WTC11 (cell line): ENCODE data around the gene HIBADH. TPM values are rescaled to one million over a fixed set of nuclear protein-coding genes. Genes with fewer than 3 reads are reported as not detected.

Experiments used
- ATAC-seq: fragments of 200-7000 bp; cut with Tn5 transposase; 2 replicates; pipeline ENCODE4 v1.10.0; 2021; ENCODE audit warnings: mild to moderate bottlenecking, moderate library complexity
- CTCF ChIA-PET: fragments of 300-600 bp; sonication (Branson Sonifier 250); formaldehyde crosslinking; loops from one replicate; lab custom pipeline; 2021; ENCODE audit warnings: antibody characterized with exemption; lab: Charles Lee
- POLR2A ChIA-PET: fragments of 350-600 bp; sonication (Branson Sonifier 250); formaldehyde crosslinking; loops from one replicate; lab custom pipeline; 2021; ENCODE audit warnings: antibody characterized with exemption; lab: Charles Lee
- DNase-seq: peaks from one replicate; pipeline ENCODE4 v3.0.0; 2021; ENCODE audit warnings: low spot score
- H3K27ac Mint-ChIP-seq: 2 replicates; pipeline ENCODE4 v1.8.0; 2021; ENCODE audit warnings: mixed read lengths
- H3K27me3 Mint-ChIP-seq: 2 replicates; pipeline ENCODE4 v1.8.0; 2021; ENCODE audit warnings: low read depth, mild to moderate bottlenecking, moderate library complexity, mixed read lengths
- H3K36me3 Mint-ChIP-seq: 2 replicates; pipeline ENCODE4 v1.8.0; 2021; ENCODE audit warnings: mixed read lengths
- H3K4me1 Mint-ChIP-seq: 2 replicates; pipeline ENCODE4 v1.8.0; 2022; ENCODE audit warnings: mixed read lengths
- H3K4me3 Mint-ChIP-seq: 2 replicates; pipeline ENCODE4 v1.8.0; 2021; ENCODE audit warnings: mild to moderate bottlenecking, moderate library complexity, mixed read lengths
- H3K9me3 Mint-ChIP-seq: 2 replicates; pipeline ENCODE4 v1.8.0; 2021; ENCODE audit warnings: mixed read lengths
- ATF1 ChIP-seq: sonication (generic); formaldehyde crosslinking; IDR thresholded peaks from 2 replicates; pipeline ENCODE4 v1.8.1; 2023; ENCODE audit warnings: mild to moderate bottlenecking, moderate library complexity, missing genetic modification reagents
- HMGA2 ChIP-seq: fragments of 250-450 bp; sonication (Bioruptor Pico); IDR thresholded peaks from 2 replicates; pipeline ENCODE4 v1.4.0; 2021; ENCODE audit warnings: mild to moderate bottlenecking, moderate library complexity
- IRF2 ChIP-seq: sonication (generic); formaldehyde crosslinking; IDR thresholded peaks from 2 replicates; pipeline ENCODE4 v1.8.0; 2022; ENCODE audit warnings: low read depth, missing genetic modification reagents, borderline replicate concordance
- KAT7 ChIP-seq: sonication (generic); formaldehyde crosslinking; IDR thresholded peaks from 2 replicates; pipeline ENCODE4 v1.8.1; 2023; ENCODE audit warnings: missing genetic modification reagents, mild to moderate bottlenecking, borderline replicate concordance
- MXD4 ChIP-seq: fragments of 250-450 bp; sonication (Bioruptor Pico); IDR thresholded peaks from 2 replicates; pipeline ENCODE4 v1.8.0; 2021; ENCODE audit warnings: mild to moderate bottlenecking, moderate library complexity, borderline replicate concordance
- TEAD1 ChIP-seq: sonication (generic); formaldehyde crosslinking; IDR thresholded peaks from 2 replicates; pipeline ENCODE4 v1.8.0; 2022; ENCODE audit warnings: mild to moderate bottlenecking, missing genetic modification reagents
- TP53 ChIP-seq: sonication (generic); formaldehyde crosslinking; IDR thresholded peaks from 2 replicates; pipeline ENCODE4 v1.8.1; 2023; ENCODE audit warnings: mild to moderate bottlenecking, missing genetic modification reagents
- total RNA-seq: library from RNA; stranded (reverse); gene quantifications from 3 replicates; pipeline ENCODE4 v1.2.3, GENCODE V29; 2021
- TF ChIP-seq, protein P1 (sequence below): fragments of 250-450 bp; sonication (Bioruptor Pico); IDR thresholded peaks from 2 replicates; pipeline ENCODE4 v1.9.0; 2021; ENCODE audit warnings: moderate library complexity, mild to moderate bottlenecking, inconsistent platforms, borderline replicate concordance
- TF ChIP-seq, protein P2 (sequence below): fragments of 250-450 bp; sonication (Bioruptor Pico); IDR thresholded peaks from 2 replicates; pipeline ENCODE4 v1.8.0; 2021; ENCODE audit warnings: mild to moderate bottlenecking
- TF ChIP-seq, protein P3 (sequence below): sonication (generic); formaldehyde crosslinking; IDR thresholded peaks from 2 replicates; pipeline ENCODE4 v1.8.1; 2022; ENCODE audit warnings: missing genetic modification reagents, borderline replicate concordance
- TF ChIP-seq, protein P4 (sequence below): sonication (generic); formaldehyde crosslinking; IDR thresholded peaks from 2 replicates; pipeline ENCODE4 v1.8.0; 2023; ENCODE audit warnings: missing genetic modification reagents, mild to moderate bottlenecking, borderline replicate concordance
- TF ChIP-seq, protein P5 (sequence below): sonication (generic); formaldehyde crosslinking; IDR thresholded peaks from 2 replicates; pipeline ENCODE4 v1.8.0; 2023; ENCODE audit warnings: mild to moderate bottlenecking, missing genetic modification reagents
- TF ChIP-seq, protein P6 (sequence below): sonication (generic); formaldehyde crosslinking; IDR thresholded peaks from 2 replicates; pipeline ENCODE4 v1.8.1; 2023; ENCODE audit warnings: mild to moderate bottlenecking, missing genetic modification reagents, moderate library complexity

Gene HIBADH
- total RNA-seq, 1 experiment from 2014 or later: 27.9 TPM

DNA sequence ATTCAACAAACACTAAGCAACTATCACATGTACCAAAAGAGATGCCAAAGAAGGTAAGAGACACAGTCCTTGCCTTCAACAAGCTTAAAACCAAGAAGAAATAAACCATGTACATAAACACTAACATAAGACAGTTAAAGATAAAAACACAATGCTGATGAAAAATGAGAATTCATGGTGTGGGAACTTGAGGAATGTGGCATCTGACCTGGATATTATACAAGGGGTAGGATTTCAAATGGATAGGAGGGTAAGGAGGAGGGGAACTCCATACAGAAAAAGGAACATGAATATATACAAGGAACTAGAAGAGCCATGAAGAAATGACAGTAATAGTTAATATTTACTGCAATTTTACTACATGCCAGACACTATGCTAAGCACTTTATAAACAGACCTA is 11.0 kb downstream of the HIBADH start (continued):
- TF ChIP-seq ATF1 (no peak), TP53 (CRISPR knock-in tag) (no peak), TEAD1 (CRISPR knock-in tag) (no peak), IRF2 (no peak), KAT7 (CRISPR knock-in tag) (no peak)
- TF ChIP-seq, protein P1, sequence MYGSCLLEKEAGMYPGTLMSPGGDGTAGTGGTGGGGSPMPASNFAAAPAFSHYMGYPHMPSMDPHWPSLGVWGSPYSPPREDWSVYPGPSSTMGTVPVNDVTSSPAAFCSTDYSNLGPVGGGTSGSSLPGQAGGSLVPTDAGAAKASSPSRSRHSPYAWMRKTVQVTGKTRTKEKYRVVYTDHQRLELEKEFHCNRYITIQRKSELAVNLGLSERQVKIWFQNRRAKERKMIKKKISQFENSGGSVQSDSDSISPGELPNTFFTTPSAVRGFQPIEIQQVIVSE (CRISPR knock-in tag): no peak
- TF ChIP-seq, protein P2, sequence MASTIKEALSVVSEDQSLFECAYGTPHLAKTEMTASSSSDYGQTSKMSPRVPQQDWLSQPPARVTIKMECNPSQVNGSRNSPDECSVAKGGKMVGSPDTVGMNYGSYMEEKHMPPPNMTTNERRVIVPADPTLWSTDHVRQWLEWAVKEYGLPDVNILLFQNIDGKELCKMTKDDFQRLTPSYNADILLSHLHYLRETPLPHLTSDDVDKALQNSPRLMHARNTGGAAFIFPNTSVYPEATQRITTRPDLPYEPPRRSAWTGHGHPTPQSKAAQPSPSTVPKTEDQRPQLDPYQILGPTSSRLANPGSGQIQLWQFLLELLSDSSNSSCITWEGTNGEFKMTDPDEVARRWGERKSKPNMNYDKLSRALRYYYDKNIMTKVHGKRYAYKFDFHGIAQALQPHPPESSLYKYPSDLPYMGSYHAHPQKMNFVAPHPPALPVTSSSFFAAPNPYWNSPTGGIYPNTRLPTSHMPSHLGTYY: no peak
- TF ChIP-seq, protein P3, sequence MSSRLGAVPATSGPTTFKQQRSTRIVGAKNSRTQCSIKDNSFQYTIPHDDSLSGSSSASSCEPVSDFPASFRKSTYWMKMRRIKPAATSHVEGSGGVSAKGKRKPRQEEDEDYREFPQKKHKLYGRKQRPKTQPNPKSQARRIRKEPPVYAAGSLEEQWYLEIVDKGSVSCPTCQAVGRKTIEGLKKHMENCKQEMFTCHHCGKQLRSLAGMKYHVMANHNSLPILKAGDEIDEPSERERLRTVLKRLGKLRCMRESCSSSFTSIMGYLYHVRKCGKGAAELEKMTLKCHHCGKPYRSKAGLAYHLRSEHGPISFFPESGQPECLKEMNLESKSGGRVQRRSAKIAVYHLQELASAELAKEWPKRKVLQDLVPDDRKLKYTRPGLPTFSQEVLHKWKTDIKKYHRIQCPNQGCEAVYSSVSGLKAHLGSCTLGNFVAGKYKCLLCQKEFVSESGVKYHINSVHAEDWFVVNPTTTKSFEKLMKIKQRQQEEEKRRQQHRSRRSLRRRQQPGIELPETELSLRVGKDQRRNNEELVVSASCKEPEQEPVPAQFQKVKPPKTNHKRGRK (CRISPR knock-in tag): no peak

DNA sequence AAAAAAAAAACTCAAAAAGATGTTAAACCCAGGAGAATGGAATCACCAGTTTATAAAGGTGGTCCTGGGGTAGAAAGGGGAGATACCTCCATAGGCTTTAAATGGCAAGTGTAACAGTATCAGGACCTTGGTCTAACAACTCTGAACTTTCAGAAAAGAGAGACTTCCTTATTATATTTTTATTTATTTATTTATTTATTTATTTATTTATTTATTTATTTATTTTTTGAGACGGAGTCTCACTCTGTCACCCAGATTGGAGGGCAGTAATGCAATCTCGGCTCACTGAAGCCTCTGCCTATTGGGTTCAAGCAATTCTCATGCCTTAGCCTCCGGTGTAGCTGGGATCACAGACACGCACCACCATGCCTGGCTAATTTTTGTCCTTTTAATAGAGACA is 12.4 kb downstream of the HIBADH start:
- POLR2A ChIA-PET: interaction anchor here (0.7 kb wide), 1 partner anchor 34 kb away, joined by 3 read pairs; no protein-coding TSS in a partner anchor
- no peak for ATAC-seq
- TF ChIP-seq HMGA2 (CRISPR knock-in tag): no peak
- TF ChIP-seq, protein P4, sequence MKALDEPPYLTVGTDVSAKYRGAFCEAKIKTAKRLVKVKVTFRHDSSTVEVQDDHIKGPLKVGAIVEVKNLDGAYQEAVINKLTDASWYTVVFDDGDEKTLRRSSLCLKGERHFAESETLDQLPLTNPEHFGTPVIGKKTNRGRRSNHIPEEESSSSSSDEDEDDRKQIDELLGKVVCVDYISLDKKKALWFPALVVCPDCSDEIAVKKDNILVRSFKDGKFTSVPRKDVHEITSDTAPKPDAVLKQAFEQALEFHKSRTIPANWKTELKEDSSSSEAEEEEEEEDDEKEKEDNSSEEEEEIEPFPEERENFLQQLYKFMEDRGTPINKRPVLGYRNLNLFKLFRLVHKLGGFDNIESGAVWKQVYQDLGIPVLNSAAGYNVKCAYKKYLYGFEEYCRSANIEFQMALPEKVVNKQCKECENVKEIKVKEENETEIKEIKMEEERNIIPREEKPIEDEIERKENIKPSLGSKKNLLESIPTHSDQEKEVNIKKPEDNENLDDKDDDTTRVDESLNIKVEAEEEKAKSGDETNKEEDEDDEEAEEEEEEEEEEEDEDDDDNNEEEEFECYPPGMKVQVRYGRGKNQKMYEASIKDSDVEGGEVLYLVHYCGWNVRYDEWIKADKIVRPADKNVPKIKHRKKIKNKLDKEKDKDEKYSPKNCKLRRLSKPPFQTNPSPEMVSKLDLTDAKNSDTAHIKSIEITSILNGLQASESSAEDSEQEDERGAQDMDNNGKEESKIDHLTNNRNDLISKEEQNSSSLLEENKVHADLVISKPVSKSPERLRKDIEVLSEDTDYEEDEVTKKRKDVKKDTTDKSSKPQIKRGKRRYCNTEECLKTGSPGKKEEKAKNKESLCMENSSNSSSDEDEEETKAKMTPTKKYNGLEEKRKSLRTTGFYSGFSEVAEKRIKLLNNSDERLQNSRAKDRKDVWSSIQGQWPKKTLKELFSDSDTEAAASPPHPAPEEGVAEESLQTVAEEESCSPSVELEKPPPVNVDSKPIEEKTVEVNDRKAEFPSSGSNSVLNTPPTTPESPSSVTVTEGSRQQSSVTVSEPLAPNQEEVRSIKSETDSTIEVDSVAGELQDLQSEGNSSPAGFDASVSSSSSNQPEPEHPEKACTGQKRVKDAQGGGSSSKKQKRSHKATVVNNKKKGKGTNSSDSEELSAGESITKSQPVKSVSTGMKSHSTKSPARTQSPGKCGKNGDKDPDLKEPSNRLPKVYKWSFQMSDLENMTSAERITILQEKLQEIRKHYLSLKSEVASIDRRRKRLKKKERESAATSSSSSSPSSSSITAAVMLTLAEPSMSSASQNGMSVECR (CRISPR knock-in tag): no peak
- TF ChIP-seq, protein P5, sequence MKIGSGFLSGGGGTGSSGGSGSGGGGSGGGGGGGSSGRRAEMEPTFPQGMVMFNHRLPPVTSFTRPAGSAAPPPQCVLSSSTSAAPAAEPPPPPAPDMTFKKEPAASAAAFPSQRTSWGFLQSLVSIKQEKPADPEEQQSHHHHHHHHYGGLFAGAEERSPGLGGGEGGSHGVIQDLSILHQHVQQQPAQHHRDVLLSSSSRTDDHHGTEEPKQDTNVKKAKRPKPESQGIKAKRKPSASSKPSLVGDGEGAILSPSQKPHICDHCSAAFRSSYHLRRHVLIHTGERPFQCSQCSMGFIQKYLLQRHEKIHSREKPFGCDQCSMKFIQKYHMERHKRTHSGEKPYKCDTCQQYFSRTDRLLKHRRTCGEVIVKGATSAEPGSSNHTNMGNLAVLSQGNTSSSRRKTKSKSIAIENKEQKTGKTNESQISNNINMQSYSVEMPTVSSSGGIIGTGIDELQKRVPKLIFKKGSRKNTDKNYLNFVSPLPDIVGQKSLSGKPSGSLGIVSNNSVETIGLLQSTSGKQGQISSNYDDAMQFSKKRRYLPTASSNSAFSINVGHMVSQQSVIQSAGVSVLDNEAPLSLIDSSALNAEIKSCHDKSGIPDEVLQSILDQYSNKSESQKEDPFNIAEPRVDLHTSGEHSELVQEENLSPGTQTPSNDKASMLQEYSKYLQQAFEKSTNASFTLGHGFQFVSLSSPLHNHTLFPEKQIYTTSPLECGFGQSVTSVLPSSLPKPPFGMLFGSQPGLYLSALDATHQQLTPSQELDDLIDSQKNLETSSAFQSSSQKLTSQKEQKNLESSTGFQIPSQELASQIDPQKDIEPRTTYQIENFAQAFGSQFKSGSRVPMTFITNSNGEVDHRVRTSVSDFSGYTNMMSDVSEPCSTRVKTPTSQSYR: no peak

DNA sequence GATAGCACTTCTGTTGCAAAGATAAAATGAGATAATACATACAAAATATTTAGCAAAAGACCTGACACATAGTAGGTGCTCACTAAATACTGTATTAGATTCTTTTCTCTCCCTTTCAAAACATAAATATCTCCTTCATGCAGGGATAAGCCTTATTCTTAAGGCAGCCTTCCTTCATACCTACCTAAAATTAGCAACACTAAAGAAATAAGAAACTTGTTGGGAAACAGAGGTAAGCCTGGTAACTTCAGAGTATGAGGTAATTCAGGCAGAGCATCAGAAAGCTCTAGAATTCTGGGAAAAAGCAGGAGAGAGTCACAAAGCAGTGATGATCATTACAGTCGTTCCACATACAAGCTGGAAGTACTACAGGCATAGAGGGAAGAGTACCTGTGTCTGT is 15.2 kb downstream of the HIBADH start:
- no peak for DNase-seq
- CTCF ChIA-PET: no interaction called here
- TF ChIP-seq, protein P6, sequence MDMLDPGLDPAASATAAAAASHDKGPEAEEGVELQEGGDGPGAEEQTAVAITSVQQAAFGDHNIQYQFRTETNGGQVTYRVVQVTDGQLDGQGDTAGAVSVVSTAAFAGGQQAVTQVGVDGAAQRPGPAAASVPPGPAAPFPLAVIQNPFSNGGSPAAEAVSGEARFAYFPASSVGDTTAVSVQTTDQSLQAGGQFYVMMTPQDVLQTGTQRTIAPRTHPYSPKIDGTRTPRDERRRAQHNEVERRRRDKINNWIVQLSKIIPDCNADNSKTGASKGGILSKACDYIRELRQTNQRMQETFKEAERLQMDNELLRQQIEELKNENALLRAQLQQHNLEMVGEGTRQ (CRISPR knock-in tag): no peak
- no peak for TF ChIP-seq MXD4 (CRISPR knock-in tag)
- TF ChIP-seq, all 79 proteins: peak for 0
- Mint-ChIP-seq H3K27me3 (no peaks in the 10 kb centered on the region), H3K4me1 (no peaks in the 10 kb centered on the region; the same call in 1 of the 2 replicates), H3K9me3 (peaks cover 4% of the 10 kb centered on the region; the same call in 1 of the 2 replicates), H3K27ac (0 out of 2 replicates have a peak overlapping the region, but pooled peaks have one; percentile 74), H3K4me3 (no peak overlapping the region), H3K36me3 (peaks cover 30% of the 10 kb centered on the region)
- POLR2A ChIA-PET: no interaction called here
- ATAC-seq: no peak

More for the DNA sequence above, 12.4 kb downstream of the HIBADH start:
- Mint-ChIP-seq H3K27me3 (no peaks in the 10 kb centered on the region), H3K27ac (no peak overlapping the region), H3K9me3 (no peaks in the 10 kb centered on the region), H3K4me3 (no peak overlapping the region), H3K36me3 (peaks cover 19% of the 10 kb centered on the region), H3K4me1 (no peaks in the 10 kb centered on the region; the same call in 1 of the 2 replicates)
- CTCF ChIA-PET: no interaction called here
- DNase-seq: no peak
